Endodermal cell (in vitro differentiated cells): ENCODE results near the gene ANKH. TPM values are rescaled to one million over a fixed set of nuclear protein-coding genes. Genes with fewer than 3 reads are reported as not detected.

ENCODE experiments used
- DNase-seq: peaks from one replicate; pipeline ENCODE4 v3.0.0-alpha.2; 2017
- H3K27ac ChIP-seq: 2 replicates; pipeline ENCODE4 v1.5.1; 2013; ENCODE audit warnings: mild to moderate bottlenecking, low read depth, low read length, moderate library complexity
- H3K27me3 ChIP-seq: 2 replicates; pipeline ENCODE4 v1.6.1; 2013; ENCODE audit warnings: mild to moderate bottlenecking, low read length, moderate library complexity; ENCODE audit not compliant: insufficient read depth, control insufficient read depth, poor library complexity, severe bottlenecking
- H3K36me3 ChIP-seq: 2 replicates; pipeline ENCODE4 v1.7.0; 2013; ENCODE audit warnings: mild to moderate bottlenecking, low read length, moderate library complexity; ENCODE audit not compliant: control insufficient read depth, insufficient read depth
- H3K4me1 ChIP-seq: one replicate; pipeline ENCODE4 v1.7.0; 2013; ENCODE audit warnings: low read length; ENCODE audit not compliant: control insufficient read depth, insufficient read depth
- H3K4me3 ChIP-seq: 2 replicates; pipeline ENCODE4 v1.5.1; 2013; ENCODE audit warnings: mild to moderate bottlenecking, low read length, moderate library complexity
- H3K9ac ChIP-seq: 2 replicates; pipeline ENCODE4 v1.6.1; 2013; ENCODE audit warnings: mild to moderate bottlenecking, low read length, moderate library complexity; ENCODE audit not compliant: poor library complexity, severe bottlenecking; ENCODE audit errors: extremely low read depth
- H3K9me3 ChIP-seq: 2 replicates; pipeline ENCODE4 v1.6.1; 2013; ENCODE audit warnings: mild to moderate bottlenecking, low read length, moderate library complexity; ENCODE audit not compliant: control insufficient read depth
- H3K27ac Mint-ChIP-seq: 2 replicates; pipeline ENCODE4 v1.8.0; 2020; ENCODE audit warnings: mixed read lengths
- H3K27me3 Mint-ChIP-seq: 2 replicates; pipeline ENCODE4 v1.8.0; 2021; ENCODE audit warnings: mild to moderate bottlenecking, mixed read lengths; ENCODE audit not compliant: insufficient read depth
- H3K36me3 Mint-ChIP-seq: 2 replicates; pipeline ENCODE4 v1.8.0; 2020; ENCODE audit warnings: low read depth, mixed read lengths
- H3K4me1 Mint-ChIP-seq: 2 replicates; pipeline ENCODE4 v1.8.0; 2020; ENCODE audit warnings: mixed read lengths
- H3K4me3 Mint-ChIP-seq: 2 replicates; pipeline ENCODE4 v1.8.0; 2020; ENCODE audit warnings: mild to moderate bottlenecking, moderate library complexity, mixed read lengths
- H3K9me3 Mint-ChIP-seq: 2 replicates; pipeline ENCODE4 v1.8.0; 2020; ENCODE audit warnings: mild to moderate bottlenecking, mixed read lengths
- WGBS, 2 experiments: methylation state at CpG; one replicate each; pipeline versions ENCODE4 v1.1.5 to v1.1.7; 2013; ENCODE audit warnings: missing lambda C conversion rate in 2 of 2, mixed read lengths in 1 of 2; ENCODE audit not compliant: insufficient coverage in 1 of 2, insufficient read length in 1 of 2; 5-methylcytosine and 5-hydroxymethylcytosine counted together
- total RNA-seq, 2 donors: library from RNA; stranded (reverse); fragmentation: NEBNext Ultra II Directional in 1 of 2; extraction: Animal tissue kit (Norgen Biotek cat#: 25700) in 1 of 2; gene quantifications; 2 replicates in 1 of 2; 3 replicates in 1 of 2; pipeline ENCODE4 v1.2.1, GENCODE V29; 2021
- TF ChIP-seq, protein P1 (sequence below): fragments of 200-600 bp; sonication (generic); conservative IDR thresholded peaks from 2 replicates; pipeline ENCODE4 v1.5.0; 2021; ENCODE audit warnings: antibody characterized with exemption, mild to moderate bottlenecking

Gene ANKH
- total RNA-seq, 2 donors from 2014 or later = 26.5 to 43.4 TPM

DNA sequence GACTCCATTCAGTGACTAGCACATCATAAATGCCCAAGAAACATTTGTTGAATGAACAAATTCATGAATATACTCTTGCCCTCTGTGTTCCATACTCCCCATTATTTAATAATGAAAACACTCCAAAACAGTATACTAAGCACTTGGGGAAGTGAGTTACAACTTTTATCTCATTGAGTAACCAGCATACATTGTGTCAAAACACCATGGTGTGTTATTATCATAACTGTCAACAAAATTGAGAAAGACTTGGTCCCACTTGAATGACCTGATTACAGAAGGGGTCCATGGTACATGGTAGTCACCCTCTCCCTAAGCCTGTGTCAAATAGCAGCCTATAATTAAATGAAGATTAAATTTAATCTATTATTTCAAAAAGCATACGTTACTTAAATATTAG, 16.2 kb downstream of the ANKH start:
- Histone ChIP-seq H3K9me3 (no peaks in the 10 kb centered on the region), H3K4me3 (no peak overlapping the region), H3K9ac (no peak overlapping the region), H3K36me3 (no peaks in the 10 kb centered on the region), H3K4me1 (peaks cover 10% of the 10 kb centered on the region), H3K27ac (no peak overlapping the region), H3K27me3 (no peaks in the 10 kb centered on the region)
- Mint-ChIP-seq H3K4me1 (peaks cover 17% of the 10 kb centered on the region), H3K4me3 (no peak overlapping the region), H3K27ac (no peak overlapping the region), H3K27me3 (no peaks in the 10 kb centered on the region), H3K36me3 (no peaks in the 10 kb centered on the region), H3K9me3 (no peaks in the 10 kb centered on the region)
- no peak for DNase-seq
- WGBS, 2 experiments = no CpG with 5 or more reads among the region's 1 CpG
- TF ChIP-seq, protein P1, sequence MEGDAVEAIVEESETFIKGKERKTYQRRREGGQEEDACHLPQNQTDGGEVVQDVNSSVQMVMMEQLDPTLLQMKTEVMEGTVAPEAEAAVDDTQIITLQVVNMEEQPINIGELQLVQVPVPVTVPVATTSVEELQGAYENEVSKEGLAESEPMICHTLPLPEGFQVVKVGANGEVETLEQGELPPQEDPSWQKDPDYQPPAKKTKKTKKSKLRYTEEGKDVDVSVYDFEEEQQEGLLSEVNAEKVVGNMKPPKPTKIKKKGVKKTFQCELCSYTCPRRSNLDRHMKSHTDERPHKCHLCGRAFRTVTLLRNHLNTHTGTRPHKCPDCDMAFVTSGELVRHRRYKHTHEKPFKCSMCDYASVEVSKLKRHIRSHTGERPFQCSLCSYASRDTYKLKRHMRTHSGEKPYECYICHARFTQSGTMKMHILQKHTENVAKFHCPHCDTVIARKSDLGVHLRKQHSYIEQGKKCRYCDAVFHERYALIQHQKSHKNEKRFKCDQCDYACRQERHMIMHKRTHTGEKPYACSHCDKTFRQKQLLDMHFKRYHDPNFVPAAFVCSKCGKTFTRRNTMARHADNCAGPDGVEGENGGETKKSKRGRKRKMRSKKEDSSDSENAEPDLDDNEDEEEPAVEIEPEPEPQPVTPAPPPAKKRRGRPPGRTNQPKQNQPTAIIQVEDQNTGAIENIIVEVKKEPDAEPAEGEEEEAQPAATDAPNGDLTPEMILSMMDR = no peak

- no peaks in the 10 kb centered on the region for H3K9me3 ChIP-seq
- TF ChIP-seq, protein P1 = no peak
- 92 to 100% methylated on average over 1 to 4 of the region's 4 CpGs for WGBS, 2 experiments
- H3K36me3 ChIP-seq = no peaks in the 10 kb centered on the region
- H3K27ac Mint-ChIP-seq = no peak overlapping the region
- H3K27me3 ChIP-seq = no peaks in the 10 kb centered on the region
- H3K9ac ChIP-seq = no peak overlapping the region
- peaks cover 15% of the 10 kb centered on the region for H3K4me1 ChIP-seq
- no peak overlapping the region for H3K4me3 ChIP-seq
- DNase-seq = no peak
- H3K27me3 Mint-ChIP-seq = no peaks in the 10 kb centered on the region
- H3K4me3 Mint-ChIP-seq = no peak overlapping the region
- peaks cover 21% of the 10 kb centered on the region for H3K4me1 Mint-ChIP-seq
- no peaks in the 10 kb centered on the region for H3K9me3 Mint-ChIP-seq
- no peak overlapping the region for H3K27ac ChIP-seq
- no peaks in the 10 kb centered on the region for H3K36me3 Mint-ChIP-seq
Measured at GRCh38 chr5:14854799-14855198, 16.8 kb downstream of the ANKH start.

DNA sequence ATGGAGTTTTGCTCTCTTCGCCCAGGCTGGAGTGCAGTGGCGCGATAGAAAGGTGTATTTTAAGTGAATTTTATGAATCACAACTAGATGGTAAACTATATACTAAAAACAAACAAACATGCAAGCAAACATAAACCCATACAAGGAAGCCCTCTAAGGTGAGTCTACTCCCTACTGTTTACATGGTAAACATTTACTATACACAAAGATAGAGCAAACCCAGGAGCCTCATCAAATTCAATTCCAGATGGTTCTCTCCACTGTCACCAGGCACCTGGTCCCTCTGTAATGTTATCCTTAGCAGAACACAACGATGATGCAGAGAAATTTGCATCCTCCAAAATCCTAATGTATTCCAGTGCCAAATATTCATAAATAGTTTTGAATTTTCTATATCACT, 17.9 kb downstream of the ANKH start:
- no peak overlapping the region for H3K27ac ChIP-seq

More for the DNA sequence above, 17.9 kb downstream of the ANKH start:
- TF ChIP-seq, protein P1 = no peak
- H3K36me3 ChIP-seq = no peaks in the 10 kb centered on the region
- Mint-ChIP-seq H3K27ac (no peak overlapping the region), H3K27me3 (no peaks in the 10 kb centered on the region), H3K4me1 (peaks cover 29% of the 10 kb centered on the region), H3K9me3 (no peaks in the 10 kb centered on the region), H3K36me3 (no peaks in the 10 kb centered on the region), H3K4me3 (no peak overlapping the region)
- peaks cover 18% of the 10 kb centered on the region for H3K4me1 ChIP-seq
- no peaks in the 10 kb centered on the region for H3K27me3 ChIP-seq
- H3K4me3 ChIP-seq = no peak overlapping the region
- 90 to 100% methylated on average over 1 to 4 of the region's 4 CpGs for WGBS, 2 experiments
- H3K9ac ChIP-seq = no peak overlapping the region
- no peaks in the 10 kb centered on the region for H3K9me3 ChIP-seq
- no peak for DNase-seq
